ENCODE results near the gene ENPP7. TPM values are rescaled to one million over a fixed set of nuclear protein-coding genes. Genes with fewer than 3 reads are reported as not detected.

The ENPP7 gene
- total and polyA plus RNA-seq, 5 donors, result not detected

DNA sequence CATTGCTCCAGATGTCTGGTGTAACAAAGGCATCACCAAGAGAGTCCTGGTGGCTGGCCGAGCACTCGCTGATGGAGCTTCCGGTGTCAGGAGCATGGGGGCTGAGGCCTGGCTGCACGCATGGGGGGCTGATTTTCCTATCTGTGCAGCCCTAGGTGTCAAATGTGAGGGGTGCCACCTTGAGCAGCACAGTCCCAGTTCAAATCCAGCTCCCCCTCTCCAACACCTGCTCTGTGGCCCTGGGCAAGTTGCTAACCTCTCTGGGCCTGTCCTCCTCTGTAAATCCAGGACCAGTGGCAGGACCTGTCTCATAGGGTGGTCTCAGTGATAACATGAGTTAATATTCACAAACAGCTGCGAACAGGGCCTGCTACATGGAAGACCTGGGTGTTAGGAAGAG lies 12.9 kb downstream of the ENPP7 start:
- no peak overlapping the region for H3K27ac ChIP-seq (ENCODE audit: low read length)
- 96% methylated on average over 5 of the region's 5 CpGs for WGBS
- intact Hi-C loops (cut with DNase I), result loop anchor here in 2 of 4 donors (10.0 kb wide), 2 partner anchors 231 to 241 kb away; no protein-coding TSS in a partner anchor
- no peak overlapping the region for H3K4me3 ChIP-seq (ENCODE audit: low read length)
- no peaks in the 10 kb centered on the region for H3K9me3 ChIP-seq (ENCODE audit: control insufficient read depth, low read length)
- H3K4me1 ChIP-seq (ENCODE audit: control insufficient read depth, insufficient read depth, low read length), result no peaks in the 10 kb centered on the region
- DNase-seq, result no peak
- ATAC-seq, result no peak
- H3K27me3 ChIP-seq (ENCODE audit: control insufficient read depth, insufficient read depth), result no peaks in the 10 kb centered on the region

DNA sequence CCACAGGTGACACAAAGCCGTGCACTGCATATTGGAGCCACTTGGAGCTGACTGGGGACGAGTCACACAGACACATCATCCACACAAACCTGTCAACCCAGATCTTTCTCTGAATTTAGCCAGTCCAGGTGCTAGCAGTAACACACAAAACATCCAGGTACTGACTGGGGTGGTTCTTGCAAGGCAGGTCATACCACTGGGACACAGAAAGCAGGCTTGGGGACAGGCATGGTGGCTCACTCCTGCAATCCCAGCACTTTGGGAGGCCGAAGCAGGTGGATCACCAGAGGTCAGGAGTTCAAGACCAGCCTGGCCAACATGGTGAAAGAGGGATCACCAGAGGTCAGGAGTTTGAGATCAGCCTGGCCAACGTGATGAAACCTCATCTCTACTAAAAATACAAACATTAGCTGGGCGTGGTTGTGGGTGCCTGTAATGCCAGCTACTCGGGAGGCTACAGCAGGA lies 14.9 kb downstream of the ENPP7 start:
- H3K9me3 ChIP-seq (ENCODE audit: control insufficient read depth, low read length), result no peaks in the 10 kb centered on the region
- WGBS, result 45% methylated on average over 6 of the region's 6 CpGs
- no peak for ATAC-seq
- DNase-seq, result peak in 1 of 3 donors; percentile 4
- no peaks in the 10 kb centered on the region for H3K27me3 ChIP-seq (ENCODE audit: control insufficient read depth, insufficient read depth)
- intact Hi-C loops (cut with DNase I), result loop anchor here in 3 of 4 donors (2.0 to 10.0 kb wide), 3 partner anchors 229 to 245 kb away; no protein-coding TSS in a partner anchor
- H3K4me3 ChIP-seq (ENCODE audit: low read length), result no peak overlapping the region
- no peaks in the 10 kb centered on the region for H3K4me1 ChIP-seq (ENCODE audit: control insufficient read depth, insufficient read depth, low read length)
- H3K27ac ChIP-seq (ENCODE audit: low read length), result no peak overlapping the region

DNA sequence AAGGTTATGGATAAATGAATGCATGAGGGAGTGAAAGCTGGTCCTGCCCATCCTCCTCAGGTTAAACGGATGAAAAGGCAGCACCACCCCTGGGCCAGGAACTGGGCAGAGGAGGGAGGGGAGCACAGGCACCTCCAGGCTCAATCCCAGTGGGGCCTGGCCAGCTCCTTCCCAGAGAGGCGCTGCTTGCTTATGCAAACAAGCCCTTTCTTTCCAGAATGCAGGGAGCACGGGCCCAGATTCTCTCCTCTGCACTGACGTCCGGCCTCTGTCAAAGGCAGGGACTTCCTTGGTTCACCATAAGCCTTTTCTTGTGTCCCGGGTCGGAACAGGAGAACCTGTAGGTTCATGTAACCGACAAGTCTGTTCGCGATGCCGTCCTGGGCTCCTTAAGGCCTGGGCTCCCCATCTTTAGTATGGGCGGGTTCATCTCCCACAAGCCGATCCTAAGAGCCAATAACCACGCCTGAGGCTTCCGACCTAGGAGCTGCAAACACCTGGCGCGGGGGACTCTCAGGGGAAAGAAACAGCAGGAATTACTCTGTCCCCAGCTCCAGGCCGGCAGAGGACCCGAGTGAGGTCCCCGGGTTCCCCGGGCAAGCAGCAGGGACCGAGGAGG lies 16.3 kb downstream of the ENPP7 start:
- 14% methylated on average over 22 of the region's 22 CpGs for WGBS
- no peak overlapping the region for H3K27ac ChIP-seq (ENCODE audit: low read length)
- ATAC-seq (no peak), DNase-seq (no peak)
- H3K9me3 ChIP-seq (ENCODE audit: control insufficient read depth, low read length), result no peaks in the 10 kb centered on the region
- intact Hi-C loops (cut with DNase I), result loop anchor here in 3 of 4 donors (2.0 to 10.0 kb wide), 3 partner anchors 228 to 244 kb away; no protein-coding TSS in a partner anchor
- no peaks in the 10 kb centered on the region for H3K4me1 ChIP-seq (ENCODE audit: control insufficient read depth, insufficient read depth, low read length)
- no peaks in the 10 kb centered on the region for H3K27me3 ChIP-seq (ENCODE audit: control insufficient read depth, insufficient read depth)
- H3K4me3 ChIP-seq (ENCODE audit: low read length), result no peak overlapping the region

DNA sequence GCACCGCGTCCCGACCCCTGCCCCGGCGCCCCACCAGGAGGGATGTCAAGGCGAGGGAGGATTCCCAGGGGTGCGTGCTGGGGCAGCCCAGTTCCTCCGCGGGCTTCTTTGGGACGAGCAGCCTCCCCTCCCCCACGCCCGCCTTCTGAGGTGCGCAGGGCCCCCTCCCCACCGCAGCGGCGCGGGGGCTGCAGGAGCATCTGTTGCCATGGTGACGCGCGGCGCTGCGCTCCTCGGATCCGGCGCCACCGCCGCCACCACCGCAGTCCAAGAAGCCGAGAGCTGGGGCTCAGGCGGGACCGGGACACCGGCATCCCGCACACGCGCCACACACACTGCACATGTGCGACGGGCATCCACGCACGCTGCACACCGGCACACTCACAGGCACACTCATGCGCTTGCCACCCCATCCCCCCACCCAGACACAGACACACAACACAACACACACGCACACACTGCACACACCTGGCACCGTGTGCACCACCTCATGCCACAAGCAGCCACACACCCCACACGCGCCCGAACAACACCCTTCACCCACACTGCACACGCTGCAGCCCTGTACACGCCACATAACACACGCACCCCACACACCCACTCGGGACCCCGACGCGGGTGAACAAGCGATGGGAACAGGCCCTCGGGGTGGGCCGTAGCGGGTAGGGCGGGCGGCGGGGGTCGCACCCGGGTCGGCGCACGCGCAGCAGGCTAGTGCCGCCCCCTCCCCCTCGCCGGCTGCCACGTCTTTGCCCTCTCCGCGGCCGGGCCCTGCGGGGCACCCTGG lies 17.0 kb downstream of the ENPP7 start:
- intact Hi-C loops (cut with DNase I), result loop anchor here in 3 of 4 donors (2.0 to 10.0 kb wide), 3 partner anchors 227 to 243 kb away; no protein-coding TSS in a partner anchor
- Histone ChIP-seq H3K27me3 (ENCODE audit: control insufficient read depth, insufficient read depth) (no peaks in the 10 kb centered on the region), H3K9me3 (ENCODE audit: control insufficient read depth, low read length) (no peaks in the 10 kb centered on the region), H3K4me1 (ENCODE audit: control insufficient read depth, insufficient read depth, low read length) (no peaks in the 10 kb centered on the region), H3K4me3 (ENCODE audit: low read length) (no peak overlapping the region), H3K27ac (ENCODE audit: low read length) (no peak overlapping the region)
- ATAC-seq (peak in 1 of 2 donors; percentile 21), DNase-seq (peak in 1 of 3 donors; percentile 37)
- WGBS, result 3% methylated on average over 74 of the region's 74 CpGs

DNA sequence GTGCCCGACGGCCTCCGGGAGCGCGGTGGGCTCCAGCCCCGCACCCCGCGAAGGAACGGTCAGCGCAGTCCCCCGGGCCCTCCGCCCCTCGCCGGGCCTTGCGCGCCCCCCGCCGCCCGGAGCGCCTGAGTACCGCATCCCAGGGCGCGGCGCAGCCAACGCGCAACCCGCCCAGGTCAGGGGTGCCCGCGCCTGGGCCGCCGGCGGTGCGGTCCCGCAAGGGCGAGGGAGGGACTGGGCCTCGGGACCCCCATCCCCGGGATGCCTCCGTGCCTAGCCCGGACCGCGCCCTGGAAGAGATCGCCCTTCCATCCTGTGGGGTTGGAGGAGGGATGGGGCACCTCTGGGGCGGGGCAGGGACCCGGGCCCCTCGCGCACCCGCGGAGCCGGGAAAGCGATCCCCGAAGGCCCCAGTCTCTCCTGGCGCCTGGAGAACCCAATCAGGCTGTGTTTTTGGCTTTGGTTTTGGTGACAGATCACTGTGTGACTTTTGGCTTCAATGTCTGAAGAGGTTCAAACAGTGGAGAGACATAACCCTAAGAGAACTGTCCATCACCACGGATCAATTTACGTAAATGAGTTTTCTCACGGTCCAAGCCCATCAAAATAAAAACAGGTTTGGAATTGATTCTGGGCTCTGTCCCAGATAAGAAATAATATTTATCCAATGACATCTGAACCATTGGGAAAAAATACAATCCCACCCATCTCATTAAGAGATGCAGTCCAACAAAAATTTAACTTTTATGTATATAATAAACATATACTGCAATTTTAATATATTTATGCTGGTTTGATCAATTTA lies 17.8 kb downstream of the ENPP7 start:
- Histone ChIP-seq H3K27me3 (ENCODE audit: control insufficient read depth, insufficient read depth) (no peaks in the 10 kb centered on the region), H3K4me1 (ENCODE audit: control insufficient read depth, insufficient read depth, low read length) (no peaks in the 10 kb centered on the region), H3K4me3 (ENCODE audit: low read length) (no peak overlapping the region), H3K9me3 (ENCODE audit: control insufficient read depth, low read length) (no peaks in the 10 kb centered on the region), H3K27ac (ENCODE audit: low read length) (no peak overlapping the region)
- intact Hi-C loops (cut with DNase I), result loop anchor here in 2 of 4 donors (10.0 kb wide), 2 partner anchors 226 to 236 kb away; no protein-coding TSS in a partner anchor
- 4% methylated on average over 55 of the region's 55 CpGs for WGBS
- DNase-seq (no peak), ATAC-seq (peak in 1 of 2 donors; percentile 14)

DNA sequence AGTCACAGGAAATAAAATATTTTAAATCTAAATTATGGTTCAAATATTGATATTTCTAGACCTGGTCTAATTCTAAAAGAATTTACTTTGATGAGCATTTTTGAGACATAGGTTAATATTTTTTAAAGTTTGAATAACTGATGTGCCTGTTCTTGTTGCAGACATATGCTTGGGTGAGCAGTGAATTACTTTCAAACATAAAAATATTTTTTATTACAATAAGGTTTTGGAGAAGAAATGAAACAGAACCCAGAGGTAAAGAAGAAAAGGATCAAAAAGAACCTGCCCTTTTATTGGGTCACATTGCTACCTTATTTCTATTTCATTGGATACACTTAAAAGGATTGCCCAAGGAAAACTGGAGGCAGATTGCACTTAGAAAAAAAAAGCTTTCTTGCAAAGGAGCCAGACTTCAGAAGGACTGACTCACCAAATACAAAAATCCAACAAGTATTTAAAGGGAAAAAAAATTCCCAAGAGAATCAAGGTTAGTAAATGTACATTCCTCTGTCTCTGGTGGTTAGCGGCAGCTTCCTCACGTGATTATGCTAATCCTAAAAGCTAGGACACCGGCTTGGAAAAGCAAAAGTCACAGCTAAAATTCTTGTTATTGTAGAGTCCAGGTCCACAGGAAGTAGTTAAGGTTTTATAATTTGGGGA lies 18.5 kb downstream of the ENPP7 start:
- ATAC-seq, result no peak
- WGBS, result 58% methylated on average over 3 of the region's 3 CpGs
- Histone ChIP-seq H3K4me3 (ENCODE audit: low read length) (no peak overlapping the region), H3K27me3 (ENCODE audit: control insufficient read depth, insufficient read depth) (no peaks in the 10 kb centered on the region), H3K9me3 (ENCODE audit: control insufficient read depth, low read length) (no peaks in the 10 kb centered on the region), H3K27ac (ENCODE audit: low read length) (no peak overlapping the region), H3K4me1 (ENCODE audit: control insufficient read depth, insufficient read depth, low read length) (no peaks in the 10 kb centered on the region)
- intact Hi-C loops (cut with DNase I), result loop anchor here in 2 of 4 donors (10.0 kb wide), 2 partner anchors 226 to 236 kb away; no protein-coding TSS in a partner anchor
- no peak for DNase-seq

DNA sequence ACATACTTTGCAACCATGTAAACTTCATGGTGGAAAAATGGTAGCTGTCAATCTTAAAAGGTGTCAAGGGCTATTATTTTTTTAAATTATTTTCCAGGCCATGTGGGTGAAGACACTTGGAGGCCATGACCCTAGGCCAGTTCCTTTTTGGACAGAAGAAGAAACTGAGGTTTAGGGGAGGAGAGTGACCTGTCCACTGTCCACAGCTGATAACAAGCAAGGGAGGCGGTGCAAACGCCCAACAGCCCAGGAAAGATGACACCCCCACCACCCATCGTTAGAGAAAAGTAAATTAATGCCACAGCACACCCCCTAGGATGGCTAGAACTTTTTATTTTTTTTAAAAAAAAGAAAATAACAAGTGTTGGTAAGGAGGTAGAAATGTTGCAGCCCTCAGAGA lies 19.2 kb downstream of the ENPP7 start:
- WGBS, result 52% methylated on average over 3 of the region's 3 CpGs
- Histone ChIP-seq H3K4me3 (ENCODE audit: low read length) (no peak overlapping the region), H3K27ac (ENCODE audit: low read length) (no peak overlapping the region), H3K4me1 (ENCODE audit: control insufficient read depth, insufficient read depth, low read length) (no peaks in the 10 kb centered on the region), H3K9me3 (ENCODE audit: control insufficient read depth, low read length) (no peaks in the 10 kb centered on the region), H3K27me3 (ENCODE audit: control insufficient read depth, insufficient read depth) (no peaks in the 10 kb centered on the region)
- ATAC-seq (no peak), DNase-seq (no peak)
- intact Hi-C loops (cut with DNase I), result loop anchor here in 2 of 4 donors (10.0 kb wide), 2 partner anchors 225 to 235 kb away; no protein-coding TSS in a partner anchor

DNA sequence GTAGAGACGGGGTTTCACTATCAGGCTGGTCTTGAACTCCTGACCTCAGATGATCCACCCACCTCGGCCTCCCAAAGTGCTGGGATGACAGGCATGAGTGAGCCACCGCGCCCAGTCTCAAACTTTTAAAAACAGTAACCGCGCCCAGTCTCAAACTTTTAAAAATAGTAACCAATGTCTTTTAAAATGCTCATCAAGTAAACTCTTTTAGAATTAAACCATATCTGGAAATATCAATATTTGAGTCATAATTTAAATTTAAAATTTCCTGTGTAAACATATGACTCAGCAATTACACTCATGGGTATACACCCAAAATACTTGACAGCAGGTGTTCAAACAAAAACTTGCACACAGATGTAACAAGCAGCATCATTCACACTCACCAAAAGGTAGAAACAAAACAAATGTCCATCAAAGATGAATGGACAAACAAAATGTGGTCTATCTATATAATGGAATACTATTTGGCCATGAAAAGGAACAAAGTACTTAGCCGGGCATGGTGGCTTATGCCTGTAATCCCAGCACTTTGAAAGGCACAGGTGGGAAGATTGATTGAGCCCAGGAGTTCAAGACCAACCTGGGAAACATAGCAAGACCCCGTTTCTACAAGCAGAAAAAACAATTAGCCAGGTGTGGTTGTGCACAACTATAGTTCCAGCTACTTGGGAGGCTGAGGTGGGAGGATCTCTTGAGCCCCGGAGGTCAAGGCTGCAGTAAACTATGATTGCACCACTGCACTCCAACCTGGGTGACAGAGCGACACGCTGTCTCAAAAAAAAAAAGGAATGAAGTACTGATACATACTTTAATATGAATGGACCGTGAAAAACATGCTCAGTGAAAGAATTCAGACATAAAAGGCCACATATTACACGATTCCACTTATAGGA lies 20.2 kb downstream of the ENPP7 start:
- Histone ChIP-seq H3K4me1 (ENCODE audit: control insufficient read depth, insufficient read depth, low read length) (no peaks in the 10 kb centered on the region), H3K4me3 (ENCODE audit: low read length) (no peak overlapping the region), H3K27ac (ENCODE audit: low read length) (no peak overlapping the region), H3K9me3 (ENCODE audit: control insufficient read depth, low read length) (no peaks in the 10 kb centered on the region), H3K27me3 (ENCODE audit: control insufficient read depth, insufficient read depth) (no peaks in the 10 kb centered on the region)
- no peak for DNase-seq
- 79% methylated on average over 13 of the region's 13 CpGs for WGBS
- intact Hi-C loops (cut with DNase I), result no loop called here
- ATAC-seq, result no peak

DNA sequence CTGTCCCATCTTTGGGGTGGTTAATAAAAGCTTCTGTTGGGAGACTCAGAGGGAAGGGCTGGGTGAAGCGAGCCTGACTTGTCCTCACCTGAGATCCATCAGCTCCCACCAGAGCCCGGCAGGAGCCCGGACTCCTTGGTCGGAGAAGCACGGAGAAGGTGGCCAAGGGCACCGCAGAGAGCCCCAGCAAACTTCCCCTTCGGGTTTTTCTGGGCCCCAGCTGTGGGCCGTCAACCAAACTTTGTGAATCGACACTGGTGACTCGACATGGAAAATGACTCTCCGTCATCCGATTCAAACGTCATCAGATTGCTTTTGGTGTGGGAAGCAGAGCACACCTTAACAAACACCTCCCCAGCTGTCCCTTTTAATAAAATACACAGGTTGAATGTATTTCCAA lies 21.4 kb downstream of the ENPP7 start:
- WGBS, result 68% methylated on average over 13 of the region's 13 CpGs
- ATAC-seq, result no peak
- intact Hi-C loops (cut with DNase I), result no loop called here
- no peak overlapping the region for H3K4me3 ChIP-seq (ENCODE audit: low read length)
- H3K27me3 ChIP-seq (ENCODE audit: control insufficient read depth, insufficient read depth), result no peaks in the 10 kb centered on the region
- no peaks in the 10 kb centered on the region for H3K9me3 ChIP-seq (ENCODE audit: control insufficient read depth, low read length)
- DNase-seq, result no peak
- no peaks in the 10 kb centered on the region for H3K4me1 ChIP-seq (ENCODE audit: control insufficient read depth, insufficient read depth, low read length)
- H3K27ac ChIP-seq (ENCODE audit: low read length), result no peak overlapping the region
